DOHH2 (cell line): ENCODE measurements around the gene GIMAP2.

Experiments used
- EZH2phosphoT487 ChIP-seq: fragments of 200-600 bp; sonication (generic); IDR thresholded peaks from 2 replicates; pipeline ENCODE4 v1.6.1; 2017; ENCODE audit warnings: borderline replicate concordance, mild to moderate bottlenecking, antibody characterized with exemption, low read length, moderate library complexity, mixed read lengths
- TF ChIP-seq, protein P1 (sequence below): fragments of 200-600 bp; sonication (generic); IDR thresholded peaks from one replicate; pipeline ENCODE4 v1.5.1; 2014; ENCODE audit warnings: antibody characterized with exemption, mild to moderate bottlenecking, low read depth, low read length; ENCODE audit not compliant: poor library complexity, severe bottlenecking

DNA sequence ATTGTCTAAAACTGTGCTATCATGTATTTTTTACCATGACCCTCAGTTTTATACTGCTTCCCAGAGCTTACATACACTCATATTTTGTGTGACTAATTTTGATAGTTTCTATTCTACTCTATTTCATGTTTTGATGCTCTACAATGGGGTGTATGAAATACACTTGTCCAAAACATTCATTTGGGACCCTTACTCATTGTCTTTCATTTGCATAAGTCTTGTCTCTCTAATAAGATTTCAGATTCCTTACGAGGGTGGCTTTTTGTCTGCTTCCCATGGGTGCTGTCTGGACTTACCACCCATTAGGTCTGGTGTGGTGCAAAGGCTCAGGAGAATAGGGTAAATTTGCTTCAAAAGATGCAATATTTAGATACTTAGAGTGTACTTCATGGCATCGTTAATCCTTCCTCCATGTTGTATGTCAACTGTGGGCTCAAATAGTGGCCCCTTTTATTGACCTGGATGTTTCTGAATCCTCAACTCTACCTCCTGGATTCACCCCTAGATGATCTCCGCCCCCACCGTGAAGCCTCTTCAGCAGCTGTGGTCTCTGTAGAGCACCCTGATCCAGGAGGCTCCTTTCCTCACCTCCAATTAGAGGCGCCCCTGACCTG is 48.1 kb downstream of the GIMAP2 start:
- TF ChIP-seq, protein P1, sequence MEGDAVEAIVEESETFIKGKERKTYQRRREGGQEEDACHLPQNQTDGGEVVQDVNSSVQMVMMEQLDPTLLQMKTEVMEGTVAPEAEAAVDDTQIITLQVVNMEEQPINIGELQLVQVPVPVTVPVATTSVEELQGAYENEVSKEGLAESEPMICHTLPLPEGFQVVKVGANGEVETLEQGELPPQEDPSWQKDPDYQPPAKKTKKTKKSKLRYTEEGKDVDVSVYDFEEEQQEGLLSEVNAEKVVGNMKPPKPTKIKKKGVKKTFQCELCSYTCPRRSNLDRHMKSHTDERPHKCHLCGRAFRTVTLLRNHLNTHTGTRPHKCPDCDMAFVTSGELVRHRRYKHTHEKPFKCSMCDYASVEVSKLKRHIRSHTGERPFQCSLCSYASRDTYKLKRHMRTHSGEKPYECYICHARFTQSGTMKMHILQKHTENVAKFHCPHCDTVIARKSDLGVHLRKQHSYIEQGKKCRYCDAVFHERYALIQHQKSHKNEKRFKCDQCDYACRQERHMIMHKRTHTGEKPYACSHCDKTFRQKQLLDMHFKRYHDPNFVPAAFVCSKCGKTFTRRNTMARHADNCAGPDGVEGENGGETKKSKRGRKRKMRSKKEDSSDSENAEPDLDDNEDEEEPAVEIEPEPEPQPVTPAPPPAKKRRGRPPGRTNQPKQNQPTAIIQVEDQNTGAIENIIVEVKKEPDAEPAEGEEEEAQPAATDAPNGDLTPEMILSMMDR = no peak
- no peak for TF ChIP-seq EZH2phosphoT487
